DMS53 treated with DMSO at 0.1 percent for 48 hours (cell line): ENCODE data around the gene DNAJC18.
A peak's percentile ranks its signal among the peaks of the same experiment; 100 is the strongest.
"Not testable (repeated sequence)": the region's sequence is repeated elsewhere in the genome, so short reads cannot be mapped to it uniquely, and the experiment has no call there.

Experiments used
- DNase-seq: peaks from one replicate; lab custom pipeline; 2025; ENCODE audit not compliant: unreplicated experiment; lab: John Stamatoyannopoulos, UW

DNAJC18 gene

DNA sequence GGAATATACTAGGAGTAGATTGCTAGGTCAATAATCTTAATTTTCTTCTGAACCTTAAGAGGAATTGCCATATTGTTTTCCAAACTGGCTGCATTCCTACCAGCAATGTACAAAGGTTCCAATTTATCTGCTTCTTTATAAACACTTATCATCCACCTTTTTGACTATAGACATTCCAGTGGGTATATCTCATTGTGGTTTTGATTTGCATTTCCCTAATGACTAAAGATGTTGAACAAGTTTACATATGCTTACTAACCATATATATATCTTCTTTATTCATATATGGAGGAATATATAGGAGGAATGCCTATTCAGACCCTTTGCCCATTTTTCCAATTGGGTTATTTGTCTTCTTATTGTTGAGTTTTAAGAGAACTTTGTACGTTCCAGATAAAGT, 7.6 kb downstream of the DNAJC18 start:
- no peak for DNase-seq

DNA sequence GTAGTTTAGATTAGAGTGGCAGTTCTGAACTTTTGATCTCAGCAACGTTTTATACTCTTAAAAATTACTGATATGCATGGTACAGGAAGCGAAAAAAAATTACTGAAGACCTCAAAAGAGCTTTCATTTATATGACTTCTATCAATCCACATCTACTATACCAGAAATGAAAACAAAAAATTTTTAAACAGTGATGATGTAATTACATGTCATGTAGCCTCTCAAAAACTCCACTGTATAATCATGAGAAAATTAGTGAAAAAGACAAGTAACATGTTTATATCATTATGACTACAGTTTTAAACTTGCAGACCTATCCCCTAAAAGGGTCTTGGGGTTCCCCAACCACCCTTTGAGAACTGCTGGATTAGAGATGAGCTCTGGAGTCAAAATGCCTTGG, 9.3 kb downstream of the DNAJC18 start:
- DNase-seq = no peak

DNA sequence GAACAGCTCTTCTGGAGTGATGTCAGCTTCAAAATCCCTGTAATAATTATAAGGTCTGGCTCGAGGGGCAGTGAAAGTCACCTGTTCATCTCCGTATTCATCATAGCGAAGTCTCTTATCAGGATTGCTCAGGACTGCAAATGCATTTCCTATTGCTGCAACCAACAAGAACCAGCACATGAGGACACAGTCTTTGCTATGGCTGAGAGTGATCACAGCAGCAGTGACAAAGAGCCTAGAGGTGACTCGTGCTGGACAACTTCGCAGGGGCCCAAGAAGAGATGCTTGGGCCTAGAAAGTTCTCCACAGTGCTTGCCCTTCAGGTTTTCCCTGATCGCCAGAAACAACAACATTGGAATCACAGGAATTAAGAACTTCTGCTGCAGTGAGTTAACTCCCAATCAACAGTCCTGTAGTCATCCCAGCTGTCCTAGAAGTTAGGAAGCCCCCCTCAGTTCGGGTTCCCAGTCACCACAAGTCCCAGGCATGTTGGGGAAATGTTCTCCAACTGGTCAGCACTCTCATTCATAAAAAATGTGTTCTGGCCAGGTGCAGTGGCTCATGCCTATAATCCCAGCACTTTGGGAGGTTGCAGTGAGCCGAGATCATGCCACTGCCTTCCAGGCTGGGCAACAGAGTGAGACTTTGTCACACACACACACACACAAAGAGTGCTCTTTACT, 13.0 kb downstream of the DNAJC18 start:
- DNase-seq = no peak

DNA sequence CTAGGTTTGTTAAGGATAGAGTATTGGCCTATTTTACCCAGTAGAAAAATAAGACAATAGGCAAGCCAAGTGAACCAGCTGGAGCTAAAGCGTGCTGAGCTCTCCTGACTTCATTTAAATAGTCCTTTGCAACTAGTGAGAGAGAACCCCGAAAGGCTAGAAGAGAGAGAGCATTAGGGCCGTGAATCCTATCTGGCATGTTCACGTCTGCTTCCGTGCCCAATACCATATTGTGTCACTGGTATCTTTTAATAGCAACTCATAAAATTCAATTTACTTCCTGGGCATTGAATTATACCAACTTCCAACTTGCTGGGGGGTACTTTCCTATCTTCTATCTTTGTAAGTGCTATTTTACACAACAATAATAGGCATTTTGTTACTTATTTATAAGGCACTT, 13.8 kb downstream of the DNAJC18 start:
- no peak for DNase-seq

DNA sequence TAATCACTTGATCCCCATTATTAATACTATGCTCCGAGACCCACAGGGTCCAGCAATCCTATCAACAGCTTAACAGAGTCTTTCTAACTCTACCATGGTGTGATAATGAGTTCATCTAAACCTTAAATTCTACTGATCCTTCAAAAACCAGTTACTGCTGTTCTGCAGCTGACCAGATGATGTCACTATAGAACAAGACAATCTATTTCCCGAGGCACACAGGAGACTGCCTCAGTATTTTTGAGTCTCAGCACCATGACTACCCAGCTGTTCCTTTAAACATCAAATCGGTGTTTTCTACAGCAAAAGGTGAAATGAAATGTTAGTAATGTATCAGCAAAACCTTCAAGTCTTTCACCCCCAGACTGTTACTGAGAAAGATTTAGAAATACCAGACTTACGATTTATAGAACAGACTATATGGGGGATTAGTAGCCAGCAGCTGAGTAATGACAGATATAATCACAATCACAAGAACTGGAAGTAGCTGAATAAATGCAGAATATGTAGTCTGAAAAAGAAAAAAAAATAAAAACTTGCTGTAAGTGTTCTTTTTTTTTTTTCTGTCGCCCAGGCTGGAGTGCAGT, 16.9 kb downstream of the DNAJC18 start:
- peak; percentile 58 for DNase-seq

DNA sequence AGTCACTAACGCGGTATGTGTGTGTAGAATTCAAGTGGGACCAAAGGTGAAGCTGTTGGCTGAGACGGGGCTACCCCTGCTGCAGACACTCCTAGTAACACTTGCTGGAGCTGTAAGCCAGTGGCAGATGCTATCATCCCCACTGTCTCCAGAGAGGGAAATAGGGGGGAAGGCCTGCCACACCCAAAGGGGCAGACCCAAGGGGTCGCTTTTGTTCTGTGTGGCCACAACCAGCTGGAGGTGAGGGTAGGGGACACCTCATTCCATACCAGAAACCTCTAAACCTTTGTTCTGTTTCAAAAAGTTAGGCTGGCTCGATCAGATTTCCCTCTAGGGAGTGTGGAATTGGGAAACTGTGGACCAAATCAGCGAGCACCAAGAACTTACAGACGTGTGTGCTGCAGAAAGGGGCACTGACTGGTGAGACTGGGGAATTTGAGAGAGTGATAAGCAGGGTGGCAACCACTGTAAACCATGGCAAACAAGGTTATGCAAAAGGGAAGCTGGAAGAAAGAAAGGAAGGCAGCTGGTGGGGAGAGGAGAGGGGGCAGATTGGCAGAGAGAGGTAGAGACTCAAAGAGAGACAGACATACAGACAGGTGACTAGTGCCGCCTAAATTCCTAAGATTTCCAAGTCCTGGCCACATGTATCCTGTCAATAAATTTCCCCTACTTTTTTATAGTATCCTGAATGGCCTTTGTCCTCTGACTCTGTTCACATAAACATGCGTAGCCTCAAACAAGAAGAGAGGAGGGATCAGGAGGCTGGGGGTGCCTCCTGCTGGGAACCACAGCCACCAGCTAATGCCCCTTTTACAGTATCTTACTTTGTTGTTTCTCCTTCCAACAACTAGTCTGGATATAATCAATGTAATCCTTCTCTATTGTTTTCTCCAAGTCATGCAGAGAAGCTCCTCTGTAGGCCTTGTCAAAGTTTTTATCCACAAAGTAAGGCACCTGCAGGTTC, 19.8 kb downstream of the DNAJC18 start:
- no peak for DNase-seq

DNA sequence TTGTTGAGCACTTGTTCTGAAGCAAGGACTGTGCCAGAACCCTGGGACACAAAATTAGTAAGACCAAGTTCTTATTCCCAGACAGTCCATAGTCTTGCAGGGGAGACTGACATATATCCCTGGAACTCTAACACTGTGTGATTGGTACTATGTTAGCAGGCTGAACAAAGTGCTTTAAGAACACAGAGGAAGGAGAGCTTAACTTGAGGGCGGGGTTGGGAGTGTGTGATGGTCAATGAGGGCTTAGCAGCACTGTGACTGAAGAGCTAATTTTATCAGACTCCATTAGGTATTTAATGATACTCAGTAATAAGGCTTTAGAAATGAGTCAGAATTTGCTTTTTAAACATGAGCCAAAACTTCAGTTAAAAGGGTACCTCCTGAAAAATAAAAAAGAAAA, 20.5 kb downstream of the DNAJC18 start:
- DNase-seq = no peak

DNA sequence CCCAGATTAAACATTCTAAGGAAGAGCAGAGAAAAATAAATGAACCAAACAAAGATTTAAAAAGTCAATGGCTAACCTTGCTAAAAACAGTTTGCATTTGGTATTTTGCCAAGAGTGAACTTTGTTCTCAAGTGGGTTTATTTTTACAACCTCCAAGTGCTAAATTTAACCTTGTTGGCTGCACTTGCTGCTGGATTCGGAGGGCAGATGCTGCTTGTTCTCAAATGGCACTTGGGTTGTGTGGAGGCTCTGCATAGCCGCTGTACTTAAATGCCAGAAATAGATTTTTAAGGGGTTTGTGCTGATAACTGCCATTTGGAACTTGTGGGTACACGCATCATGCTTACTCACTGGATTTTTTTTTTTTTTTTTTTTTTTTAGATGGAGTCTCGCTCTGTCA, 22.1 kb downstream of the DNAJC18 start:
- no peak for DNase-seq

DNA sequence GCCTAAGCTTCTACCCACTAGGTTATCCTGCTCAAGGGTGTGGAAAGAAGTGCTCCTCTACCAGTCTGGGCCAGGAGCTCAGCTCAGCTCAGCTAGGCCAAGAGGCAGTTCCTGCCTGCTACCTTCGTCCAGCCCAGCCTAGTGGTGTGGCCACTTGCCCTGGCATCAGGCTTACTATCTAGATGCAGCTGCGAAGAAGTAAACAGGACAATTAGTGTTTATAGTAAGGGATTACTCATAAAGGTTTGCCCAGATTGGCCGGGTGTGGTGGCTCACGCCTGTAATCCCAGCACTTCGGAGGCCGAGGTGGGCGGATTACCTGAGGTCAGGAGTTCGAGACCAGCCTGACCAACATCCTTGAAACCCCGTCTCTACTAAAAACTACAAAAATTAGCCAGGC, 22.7 kb downstream of the DNAJC18 start:
- DNase-seq = no peak

DNA sequence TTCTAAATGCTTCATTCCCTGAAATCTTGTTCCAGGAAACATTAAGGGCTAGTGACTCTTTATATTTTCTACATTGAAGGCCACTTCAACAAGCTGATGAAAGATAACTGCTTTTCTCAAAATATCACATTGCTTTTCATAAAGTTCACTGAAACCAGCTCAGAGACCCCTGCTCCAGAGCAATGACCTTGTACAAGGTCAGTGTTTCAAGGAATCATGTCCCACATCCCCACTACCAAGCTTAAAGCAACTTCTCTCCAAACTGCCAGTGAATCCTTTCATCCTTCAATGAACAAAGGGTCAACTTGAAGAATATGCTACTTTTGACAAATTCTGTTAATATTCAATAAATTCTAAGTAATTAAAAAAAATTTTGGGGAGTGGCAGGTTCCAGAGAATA, 23.5 kb downstream of the DNAJC18 start:
- DNase-seq = no peak

DNA sequence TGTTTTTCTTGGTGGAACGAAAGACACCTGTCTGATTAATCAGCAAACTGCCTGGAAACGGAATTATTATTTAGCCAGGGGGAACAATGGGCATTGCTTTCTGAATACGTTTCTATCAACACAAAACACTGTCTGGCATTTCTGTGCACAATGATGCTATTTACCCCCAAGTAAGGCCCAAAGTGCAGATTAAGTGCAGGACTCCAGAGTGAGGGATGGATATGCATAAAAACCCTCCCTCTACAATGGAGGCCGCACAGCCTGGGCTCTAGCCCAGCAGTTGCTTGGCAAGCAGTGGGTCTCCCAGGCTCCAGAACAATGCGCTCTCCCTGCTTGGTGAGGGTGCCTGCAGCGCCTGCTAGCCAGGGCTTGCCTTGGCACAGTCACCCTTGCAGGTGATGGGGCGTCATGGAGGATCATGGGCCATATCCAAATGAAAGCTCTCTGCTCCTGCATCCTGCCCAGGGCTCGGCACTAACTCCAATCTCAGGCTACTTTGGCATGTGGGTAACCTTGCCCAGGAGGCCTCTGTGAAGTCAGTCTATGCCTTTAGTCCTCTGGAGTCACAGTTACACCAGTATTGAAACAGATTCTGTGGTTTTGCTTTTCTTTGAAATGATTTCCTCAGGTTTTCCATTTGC, 24.0 kb downstream of the DNAJC18 start:
- no peak for DNase-seq

DNA sequence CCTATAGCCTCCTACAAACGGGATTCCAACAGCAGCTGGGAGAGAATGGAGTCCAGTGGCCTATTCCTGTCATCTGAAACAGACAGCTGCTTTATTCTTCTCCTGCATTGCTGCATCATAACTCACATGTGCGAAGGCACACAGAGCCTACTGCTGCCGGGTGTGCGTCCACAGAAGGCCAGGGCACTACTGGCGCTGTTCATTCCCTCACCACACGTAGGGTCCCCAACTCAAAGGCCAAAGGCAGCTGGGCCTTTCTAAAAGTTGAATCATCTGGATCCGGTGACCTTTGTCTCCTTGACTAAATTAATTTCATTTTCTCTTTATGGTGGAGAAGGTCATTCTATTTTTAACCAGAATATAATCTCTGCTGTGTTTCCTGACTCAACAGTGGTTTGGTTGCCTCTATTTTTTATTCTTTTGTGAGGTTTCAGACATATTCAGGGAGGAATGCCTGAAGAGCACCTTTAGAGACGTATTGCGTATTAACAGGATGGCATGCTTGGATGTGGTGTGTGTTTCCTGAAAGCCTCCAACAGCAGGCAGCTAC, 24.7 kb downstream of the DNAJC18 start:
- no peak for DNase-seq

DNA sequence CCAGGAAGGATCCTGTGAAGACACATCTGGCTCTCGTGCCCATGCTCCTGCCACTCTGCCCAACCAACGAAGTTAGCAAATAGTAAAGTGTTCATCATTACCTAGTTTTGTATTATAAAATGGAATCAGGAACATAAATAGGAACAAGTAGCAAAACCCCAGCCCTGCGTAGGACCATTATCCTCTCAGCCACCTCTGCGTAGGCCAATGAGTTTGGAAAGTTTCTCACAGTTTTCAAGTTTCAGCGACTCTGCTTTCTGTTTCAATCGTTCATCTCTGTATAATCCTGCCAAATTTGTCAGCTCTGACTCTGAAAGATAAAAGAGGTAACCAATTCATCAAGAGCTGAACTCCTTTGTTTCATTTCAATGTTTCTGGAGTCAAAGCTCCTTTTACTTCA, 25.4 kb downstream of the DNAJC18 start:
- DNase-seq = no peak

DNA sequence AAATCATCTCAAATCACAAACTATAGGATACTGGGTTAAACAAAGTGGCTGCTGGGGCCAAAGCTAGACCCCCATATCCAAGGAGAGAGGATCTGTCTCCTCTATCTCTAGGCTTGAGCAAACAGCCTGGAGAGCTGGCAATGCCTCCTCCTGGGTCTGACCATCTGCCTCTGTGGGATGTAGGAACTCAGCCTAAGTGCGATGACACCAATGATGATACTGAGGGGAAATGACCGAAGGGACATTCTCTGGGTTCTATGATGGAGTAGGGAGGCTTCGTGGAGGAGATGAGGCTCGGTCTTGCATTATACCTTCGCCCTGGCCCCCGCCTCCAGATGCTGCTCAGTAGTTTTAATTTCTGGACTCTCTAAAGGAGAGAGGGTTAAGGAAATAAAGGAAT, 26.2 kb downstream of the DNAJC18 start:
- DNase-seq = no peak

DNA sequence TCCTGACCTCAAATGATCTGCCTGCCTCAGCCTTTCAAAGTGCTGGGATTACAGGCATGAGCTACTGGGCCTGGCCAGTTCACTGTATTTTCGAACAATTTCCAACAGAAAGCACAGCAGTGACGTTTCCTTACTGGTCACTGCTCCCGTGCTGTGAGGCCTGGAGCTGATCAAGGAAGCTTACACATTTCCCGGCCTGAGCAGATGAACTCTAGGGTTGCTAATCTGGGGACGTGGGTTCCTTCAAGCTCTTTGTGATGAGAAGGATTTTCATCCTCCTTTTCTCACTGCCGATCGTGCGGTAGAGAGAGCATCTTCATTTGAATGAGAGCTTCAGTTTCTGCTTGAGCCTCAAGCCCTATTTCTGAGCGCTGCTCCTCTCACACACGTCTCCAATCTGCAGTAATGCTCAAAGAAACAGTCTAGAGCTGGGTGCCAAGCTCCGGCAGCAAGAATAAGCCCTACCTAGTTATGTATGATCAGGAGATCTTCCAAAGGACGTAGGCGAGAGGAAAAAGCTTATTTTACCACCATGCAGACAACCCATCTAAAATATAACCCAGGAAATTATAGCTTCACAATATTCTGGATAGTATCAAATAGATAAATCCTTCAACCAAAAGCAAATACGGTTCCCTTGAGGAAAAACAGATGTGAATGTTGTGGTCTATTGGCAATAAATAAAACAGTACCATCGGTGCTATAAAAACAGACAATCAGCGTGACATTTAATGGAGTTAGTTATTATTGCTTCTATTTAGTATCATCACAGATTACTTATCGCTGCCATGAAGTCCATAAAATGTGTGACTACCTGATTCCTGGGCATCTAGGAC, 28.1 kb downstream of the DNAJC18 start:
- no peak for DNase-seq

DNA sequence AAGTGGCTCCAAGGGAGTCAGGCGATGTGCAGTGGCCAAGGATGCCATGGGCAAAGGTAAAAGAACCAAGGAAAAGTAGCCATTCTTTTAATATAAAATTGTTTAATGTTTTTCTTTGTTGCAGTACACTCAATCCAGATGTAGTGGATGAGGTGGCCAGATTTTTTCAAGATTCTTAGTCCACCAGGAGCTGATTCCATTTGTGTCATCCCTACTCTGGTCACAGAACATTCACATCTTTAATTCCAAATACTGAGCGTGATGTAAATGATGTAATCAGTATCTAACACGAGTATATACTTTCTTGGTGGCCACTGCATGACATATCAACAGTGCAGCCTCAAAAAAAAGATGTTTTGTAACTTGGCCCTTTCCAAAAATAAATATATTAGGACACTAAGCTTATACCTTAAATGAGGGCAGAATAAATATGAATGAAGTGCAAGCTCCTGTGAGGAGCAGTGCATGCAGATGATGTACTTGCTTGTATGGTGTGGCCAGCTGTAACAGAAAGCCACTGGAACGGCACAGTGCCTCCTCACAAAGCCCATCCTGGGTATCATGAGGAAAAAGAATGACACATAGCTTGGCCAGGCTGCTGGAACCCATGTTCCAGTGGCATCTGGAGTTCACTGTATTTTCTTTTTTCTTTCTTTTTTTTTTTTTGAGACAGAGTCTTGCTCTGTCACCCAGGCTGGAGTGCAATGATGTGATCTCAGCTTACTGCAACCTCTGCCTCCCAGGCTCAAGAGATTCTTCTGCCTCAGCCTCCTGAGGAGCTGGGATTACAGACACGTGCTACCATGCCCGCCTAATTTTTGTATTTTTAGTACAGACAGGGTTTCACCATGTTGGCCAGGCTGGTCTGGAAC, 29.0 kb downstream of the DNAJC18 start:
- no peak for DNase-seq

DNA sequence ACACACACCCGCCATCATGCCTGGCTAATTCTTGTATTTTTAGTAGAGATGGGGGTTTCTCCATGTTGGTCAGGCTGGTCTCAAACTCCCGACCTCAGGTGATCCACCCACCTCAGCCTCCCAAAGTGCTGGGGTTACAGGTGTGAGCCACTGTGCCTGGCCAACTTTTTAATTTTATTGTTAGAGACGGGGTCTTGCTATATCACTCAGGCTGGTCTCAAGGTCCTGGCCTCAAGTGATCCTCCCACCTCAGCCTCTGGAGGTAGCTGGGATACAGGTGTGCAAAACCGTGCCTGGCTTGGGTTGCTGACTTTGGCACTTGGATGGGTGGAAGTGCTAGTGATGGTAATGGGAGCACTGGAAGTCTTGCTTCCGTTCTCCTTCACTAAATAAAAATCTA, 30.2 kb downstream of the DNAJC18 start:
- DNase-seq = not testable (repeated sequence)

DNA sequence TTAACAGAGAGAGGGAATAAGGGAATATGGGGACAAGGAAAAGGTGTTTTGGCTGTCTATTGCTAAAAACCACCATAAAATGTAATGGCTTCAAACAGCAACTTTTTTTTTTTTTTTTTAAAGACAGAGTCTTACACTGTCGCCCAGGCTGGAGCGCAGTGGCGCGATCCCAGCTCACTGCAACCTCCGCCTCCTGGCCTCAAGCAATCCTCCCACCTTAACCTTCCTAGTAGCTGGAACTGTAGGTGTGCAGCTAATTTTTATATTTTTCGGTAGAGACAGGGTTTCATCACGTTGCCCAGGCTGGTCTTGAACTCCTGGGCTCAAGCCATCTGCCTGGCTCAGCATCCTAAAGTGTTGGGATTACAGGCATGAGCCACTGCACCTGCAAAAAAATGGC, 31.1 kb downstream of the DNAJC18 start:
- DNase-seq = no peak

DNA sequence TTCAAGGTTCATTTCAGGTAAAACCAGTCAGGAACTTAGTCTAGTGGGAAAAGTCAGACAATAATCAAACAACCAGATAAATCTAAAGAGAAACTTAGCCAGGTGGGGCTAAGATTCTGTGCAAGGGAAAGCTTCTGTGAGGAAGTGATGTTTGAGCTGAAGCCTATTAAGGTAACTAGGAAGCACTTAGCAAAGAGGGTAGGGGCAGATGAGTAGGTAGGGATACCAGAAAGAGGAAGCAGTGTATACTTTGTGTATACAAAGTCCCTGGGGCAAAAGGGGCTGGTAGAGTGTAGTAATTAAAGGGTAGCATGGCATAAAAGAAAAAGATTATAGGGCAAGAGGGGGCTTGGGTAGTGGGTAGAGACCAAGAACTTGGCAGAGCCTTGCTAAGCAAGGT, 31.8 kb downstream of the DNAJC18 start:
- DNase-seq = no peak
